GM18526 (cell line): Measurements from ENCODE around the gene PLA2G2C.

Source experiments
- POLR2A ChIP-seq: IDR thresholded peaks from 3 replicates; pipeline ENCODE4 v1.6.1; 2011; ENCODE audit not compliant: insufficient read length; ENCODE audit errors: extremely low read depth

Gene PLA2G2C

DNA sequence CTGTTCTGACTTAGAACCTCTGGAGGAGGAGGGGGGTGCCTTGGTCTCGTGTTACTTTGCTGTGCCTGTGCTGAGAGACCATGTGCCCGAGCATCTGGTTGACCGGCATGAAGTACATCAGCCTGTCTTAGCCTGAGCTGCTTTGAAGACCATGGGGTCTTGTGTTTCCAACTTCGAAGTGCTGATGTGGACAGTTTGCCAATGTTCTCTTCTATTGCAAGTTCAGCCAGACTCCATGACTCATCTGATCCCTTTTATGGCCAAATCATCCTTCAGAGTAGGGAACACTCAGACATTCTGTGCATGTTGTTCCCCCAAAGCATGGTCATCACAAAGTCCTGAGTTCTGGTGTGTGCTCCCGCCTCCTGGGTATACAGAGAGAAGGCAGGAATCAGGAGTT lies 6.0 kb upstream of the PLA2G2C start:
- TF ChIP-seq POLR2A: no peak

DNA sequence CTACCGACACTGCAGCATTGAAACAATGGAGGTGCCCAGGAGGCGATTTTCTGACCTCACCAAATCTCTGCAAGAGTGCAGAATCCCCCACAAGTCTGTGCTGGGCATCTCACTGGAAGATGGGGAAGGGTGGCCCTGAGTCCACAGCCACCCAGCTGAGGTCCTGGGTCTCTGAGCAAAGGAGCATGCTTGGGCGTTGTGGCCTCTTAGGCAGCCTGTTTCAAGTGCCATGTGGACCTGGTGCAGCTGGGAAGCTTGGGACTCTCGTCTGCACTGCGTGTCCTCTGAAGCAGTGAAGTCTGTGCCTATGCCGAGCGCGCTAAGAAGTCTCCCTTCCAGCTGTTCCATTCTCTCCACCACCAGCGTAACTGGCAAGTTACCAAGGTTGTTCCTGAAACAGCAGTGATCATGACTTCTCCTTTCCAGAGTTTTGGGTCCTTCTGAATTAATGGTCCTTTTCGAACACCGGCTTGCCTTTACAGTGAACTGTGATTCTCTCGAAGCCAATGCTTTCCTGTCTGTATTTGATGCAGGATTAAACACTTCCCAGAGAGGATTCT lies 5.0 kb upstream of the PLA2G2C start:
- TF ChIP-seq POLR2A: no peak

DNA sequence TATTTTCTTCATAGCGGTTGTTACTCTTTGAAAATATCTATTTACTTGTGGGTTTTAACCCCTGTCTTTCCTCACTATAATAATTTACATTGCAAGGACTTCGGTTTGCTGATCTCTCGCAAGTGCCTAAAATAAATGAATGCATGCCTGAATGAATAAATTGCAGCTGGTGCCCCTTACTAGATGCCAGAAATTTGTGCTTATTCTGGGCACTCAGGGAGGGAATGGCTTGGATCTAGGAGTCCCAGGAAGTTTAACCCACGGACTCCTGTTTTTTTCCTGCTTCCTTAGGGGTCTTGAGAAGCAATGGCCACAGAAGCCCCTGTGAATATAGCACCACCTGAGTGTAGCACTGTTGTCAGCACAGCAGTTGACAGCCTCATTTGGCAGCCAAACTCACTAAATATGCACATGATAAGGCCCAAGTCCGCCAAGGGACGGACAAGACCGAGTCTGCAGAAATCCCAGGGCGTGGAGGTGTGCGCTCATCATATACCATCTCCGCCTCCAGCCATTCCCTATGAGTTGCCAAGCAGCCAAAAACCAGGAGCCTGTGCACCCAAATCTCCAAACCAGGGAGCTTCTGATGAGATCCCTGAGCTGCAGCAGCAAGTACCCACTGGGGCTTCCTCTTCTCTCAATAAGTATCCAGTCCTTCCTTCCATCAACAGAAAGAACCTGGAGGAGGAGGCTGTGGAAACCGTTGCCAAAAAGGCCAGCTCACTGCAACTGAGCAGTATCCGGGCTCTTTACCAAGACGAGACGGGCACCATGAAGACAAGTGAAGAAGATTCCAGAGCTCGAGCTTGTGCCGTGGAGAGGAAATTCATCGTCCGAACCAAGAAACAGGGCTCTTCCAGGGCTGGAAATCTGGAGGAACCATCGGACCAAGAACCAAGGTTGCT lies 4.2 kb upstream of the PLA2G2C start:
- no peak for TF ChIP-seq POLR2A

DNA sequence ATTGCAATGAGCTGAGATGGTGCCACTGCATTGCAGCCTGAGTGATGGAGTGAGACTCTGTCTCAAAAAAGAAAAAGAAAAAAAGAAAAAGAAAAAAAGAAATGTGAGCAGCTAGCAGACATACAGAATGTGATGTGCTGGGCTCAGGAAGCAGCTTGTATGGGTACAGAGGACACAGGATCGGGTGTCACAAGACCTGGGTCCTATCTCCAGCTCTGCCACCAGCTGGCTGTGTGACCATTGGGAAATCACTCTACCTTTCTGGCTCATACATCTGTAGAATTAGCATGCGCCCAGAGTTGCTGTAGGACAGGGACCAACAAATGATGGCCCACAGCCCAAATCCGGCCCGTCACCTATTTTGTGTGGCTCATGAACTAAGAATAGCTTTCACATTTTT lies 3.3 kb upstream of the PLA2G2C start:
- no peak for TF ChIP-seq POLR2A

DNA sequence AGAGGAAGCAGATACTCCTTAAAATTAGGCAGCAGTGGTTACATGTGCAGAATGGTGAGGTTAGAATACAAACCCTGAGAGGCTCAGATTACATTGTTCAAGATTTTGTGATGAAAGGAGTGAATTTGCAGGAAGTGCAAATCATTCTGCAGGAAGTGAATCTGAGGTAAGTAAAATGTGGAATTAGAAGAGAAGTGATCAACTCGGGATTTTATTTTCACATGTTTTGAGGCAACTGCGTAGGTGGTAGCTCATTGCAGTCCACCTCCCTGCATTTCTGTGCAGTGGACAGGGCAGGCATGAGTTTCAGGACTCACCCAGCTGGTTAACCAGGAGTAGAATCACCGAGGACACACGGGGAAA lies 2.1 kb upstream of the PLA2G2C start:
- no peak for TF ChIP-seq POLR2A

DNA sequence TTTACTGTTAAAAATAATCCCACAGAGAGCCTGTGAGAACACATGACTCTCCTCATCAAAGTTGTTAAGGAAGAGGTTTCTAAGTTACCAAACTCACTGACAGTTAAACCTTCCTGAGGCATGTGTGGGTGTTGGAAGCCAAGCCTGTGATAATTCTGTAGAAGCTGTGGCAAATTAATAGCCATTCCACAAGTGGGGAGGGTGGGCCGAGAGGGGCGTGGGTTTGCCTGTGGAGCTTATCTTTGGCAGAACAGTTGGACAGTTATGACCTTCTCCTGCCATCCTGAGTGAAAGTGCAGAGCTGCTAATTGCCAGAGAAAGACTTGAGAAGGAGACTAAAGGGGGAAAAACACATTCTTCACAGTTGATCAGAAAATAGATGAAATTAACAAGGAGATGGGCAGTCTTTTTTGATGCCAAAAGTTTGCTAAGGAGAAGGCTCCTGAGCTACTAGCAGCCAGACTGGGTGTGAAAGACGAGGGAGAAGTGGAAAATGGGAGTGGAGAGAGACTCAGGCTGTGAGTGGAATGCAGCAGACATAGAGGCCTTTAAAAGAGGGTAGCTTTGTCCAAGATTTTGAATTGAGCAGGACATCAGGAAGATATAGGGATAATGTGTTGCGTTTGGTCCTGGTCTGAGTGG lies 1.6 kb upstream of the PLA2G2C start:
- TF ChIP-seq POLR2A: no peak

DNA sequence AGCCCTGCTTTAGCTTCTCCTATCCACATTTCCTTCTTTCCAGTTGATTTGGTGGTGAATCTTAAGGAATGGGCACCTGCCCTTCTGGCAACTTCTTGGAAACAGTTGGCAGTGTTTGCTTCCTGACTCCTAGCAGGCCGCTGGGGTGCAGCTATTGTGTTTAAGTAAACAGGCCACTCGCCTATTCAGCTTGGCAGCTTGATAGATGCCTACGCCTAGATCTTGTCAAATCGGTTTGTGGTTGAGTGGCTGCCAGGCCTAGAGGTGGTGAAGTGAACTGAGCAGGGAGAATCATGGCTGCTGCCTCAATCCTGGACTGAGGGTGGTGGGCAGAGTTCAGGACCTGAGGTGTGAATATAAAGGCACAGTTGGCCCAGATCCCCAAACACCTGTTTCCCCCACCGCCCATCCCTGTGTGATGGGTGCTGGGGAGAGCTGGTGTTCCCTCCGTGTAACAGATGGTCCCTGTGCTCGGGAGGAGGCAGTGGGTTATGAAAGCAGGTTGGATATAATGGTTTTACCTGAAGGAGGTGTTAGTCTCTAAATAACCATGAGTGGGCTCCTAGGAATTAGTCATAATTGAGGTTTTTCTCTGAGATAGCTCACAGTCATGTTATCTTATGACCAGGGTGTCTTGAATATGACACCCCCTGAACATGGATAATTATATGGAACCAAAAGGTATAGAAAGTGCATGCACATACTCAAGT lies 940 bp upstream of the PLA2G2C start:
- TF ChIP-seq POLR2A: no peak

DNA sequence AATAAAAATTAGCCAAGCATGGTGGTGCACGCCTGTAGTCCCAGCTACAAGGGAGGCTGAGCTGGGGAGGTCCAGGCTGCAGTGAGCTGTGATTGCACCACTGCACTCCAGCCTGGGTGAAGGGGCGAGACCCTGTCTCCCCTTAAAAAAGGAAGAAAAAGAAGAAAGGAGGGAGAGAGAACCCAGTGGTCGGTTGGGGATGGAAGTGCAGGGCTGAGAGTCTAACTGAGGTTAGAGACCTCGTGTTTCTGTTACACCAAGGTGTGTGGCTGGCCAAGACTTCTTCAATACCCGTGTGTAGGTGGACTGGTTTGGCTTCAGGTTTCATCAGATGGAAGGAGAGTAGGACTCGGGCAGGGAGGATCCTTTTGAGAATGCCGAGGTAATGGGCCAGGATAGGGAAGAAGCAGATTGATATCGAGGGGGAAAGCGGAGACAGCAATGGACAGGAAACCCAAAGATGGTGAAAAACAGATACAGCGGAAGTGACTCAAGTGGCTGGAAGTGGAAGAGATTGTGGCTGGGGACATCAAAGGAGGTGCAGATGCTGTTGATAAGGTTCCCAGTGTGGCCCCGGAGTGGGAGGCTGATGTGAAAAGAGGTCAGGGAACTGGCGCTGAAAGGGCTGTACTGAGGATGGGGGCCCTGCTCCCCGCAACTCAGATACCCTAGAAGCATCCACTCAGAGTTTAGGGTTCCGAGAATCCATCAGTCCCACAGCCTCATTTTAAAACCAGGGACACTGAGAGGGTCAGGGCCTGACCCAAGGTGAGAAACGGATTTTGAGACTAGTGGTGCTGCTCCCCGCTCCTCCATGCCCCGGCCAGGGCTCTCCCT lies 1.1 kb downstream of the PLA2G2C start:
- TF ChIP-seq POLR2A: no peak

DNA sequence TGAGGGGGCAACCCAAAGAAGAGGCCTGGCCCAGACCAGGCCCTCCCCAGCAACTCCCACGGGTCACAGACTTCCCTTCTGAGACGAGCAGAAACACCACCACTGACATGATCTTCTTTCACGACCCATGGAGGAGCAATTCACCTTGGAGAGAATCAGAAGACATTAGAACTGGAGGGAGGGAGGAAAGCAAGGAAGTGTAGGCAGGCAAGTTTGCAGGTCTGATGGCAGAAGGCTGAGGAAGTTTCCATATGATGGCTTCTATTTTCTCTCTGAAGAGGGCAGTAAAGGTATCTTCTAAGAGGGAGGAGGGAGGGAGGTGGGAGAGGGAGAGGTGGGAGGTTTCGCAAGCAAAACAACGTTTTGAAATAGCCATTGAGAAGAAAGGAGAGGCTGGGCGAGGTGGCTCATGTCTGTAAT lies 1.8 kb downstream of the PLA2G2C start:
- TF ChIP-seq POLR2A: no peak

DNA sequence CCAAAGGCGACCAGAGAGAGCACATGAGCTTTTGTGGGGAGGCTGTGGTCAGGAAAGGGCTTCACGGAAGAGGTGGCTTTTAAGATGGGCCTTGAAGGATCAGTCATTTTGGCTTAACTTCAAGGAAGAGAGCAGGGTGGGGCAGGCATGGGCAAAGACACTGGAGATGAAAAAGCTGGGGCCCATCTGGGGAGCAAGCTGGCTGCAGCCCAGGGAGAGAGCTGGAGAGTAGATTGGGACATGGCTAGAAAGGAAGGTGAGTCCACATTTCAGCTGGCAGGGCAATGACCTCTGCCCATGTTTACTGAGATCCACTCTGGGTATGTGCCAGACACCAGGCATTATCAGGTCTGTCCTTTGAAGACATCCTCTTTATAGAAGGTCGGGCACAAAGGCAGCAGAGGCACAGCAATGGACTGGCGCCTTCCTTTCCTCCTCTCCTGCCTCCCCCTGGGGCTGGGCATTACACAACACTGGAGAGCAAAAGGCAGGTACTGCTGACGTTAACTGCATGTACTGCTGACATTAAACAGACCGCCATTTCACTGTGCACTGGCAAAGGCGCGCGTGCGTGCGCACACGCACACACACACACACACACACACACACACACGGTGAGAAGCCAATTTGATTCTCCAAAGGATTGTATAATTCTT lies 2.6 kb downstream of the PLA2G2C start:
- TF ChIP-seq POLR2A: no peak

DNA sequence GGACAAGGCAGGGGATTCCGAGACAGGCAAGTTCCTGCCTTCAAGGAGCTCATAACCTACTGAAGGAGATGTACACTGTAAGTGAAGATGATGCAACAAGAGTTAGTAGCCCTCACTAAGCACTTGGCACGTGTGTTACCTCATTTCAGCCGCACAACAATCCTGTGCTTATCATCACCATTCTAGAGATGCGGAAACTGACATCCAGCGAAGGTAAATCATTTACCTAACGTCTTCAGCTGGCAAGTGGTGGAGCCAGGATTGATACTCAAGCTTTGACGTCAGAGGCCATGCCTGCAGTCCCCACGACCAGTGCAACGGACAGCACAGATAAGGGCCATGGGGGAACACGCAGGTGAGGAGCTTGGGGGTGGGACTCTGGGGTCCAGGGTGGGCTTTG lies 3.3 kb downstream of the PLA2G2C start:
- TF ChIP-seq POLR2A: no peak

DNA sequence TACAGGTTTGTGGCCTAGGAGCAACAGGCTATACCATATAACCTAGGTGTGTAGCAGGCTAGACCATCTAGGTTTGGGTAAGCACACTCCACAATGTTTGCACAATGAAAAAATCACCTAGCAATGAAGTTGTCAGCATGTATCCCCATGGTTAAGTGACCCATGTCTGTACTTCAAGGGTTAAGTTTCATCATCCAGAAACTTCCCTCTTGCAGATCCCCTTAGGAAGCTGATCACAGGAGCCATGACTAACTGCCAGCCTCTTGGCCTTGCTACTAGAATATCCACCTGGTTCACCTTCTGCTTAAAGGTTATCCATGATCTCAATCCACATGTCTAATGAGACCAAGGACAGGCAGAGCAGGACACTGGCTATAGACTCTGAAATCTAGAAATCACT lies 3.9 kb downstream of the PLA2G2C start:
- no peak for TF ChIP-seq POLR2A

DNA sequence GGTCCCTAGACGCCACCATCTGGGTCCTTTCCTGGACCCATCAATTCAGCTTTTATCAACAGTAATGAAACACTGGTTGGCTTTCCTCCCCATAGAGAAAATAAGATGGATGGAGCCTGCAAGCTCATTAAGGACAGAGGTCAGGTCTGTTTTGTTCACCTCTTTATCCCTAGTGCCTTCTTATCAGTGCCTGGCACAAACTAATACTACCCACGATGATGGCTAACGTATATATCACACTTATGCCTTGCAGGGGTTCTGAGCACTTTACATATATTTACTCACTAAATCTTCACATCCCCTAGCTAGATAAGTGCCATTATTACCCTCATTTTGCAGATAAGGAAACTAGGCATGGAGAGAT lies 5.5 kb downstream of the PLA2G2C start:
- no peak for TF ChIP-seq POLR2A

DNA sequence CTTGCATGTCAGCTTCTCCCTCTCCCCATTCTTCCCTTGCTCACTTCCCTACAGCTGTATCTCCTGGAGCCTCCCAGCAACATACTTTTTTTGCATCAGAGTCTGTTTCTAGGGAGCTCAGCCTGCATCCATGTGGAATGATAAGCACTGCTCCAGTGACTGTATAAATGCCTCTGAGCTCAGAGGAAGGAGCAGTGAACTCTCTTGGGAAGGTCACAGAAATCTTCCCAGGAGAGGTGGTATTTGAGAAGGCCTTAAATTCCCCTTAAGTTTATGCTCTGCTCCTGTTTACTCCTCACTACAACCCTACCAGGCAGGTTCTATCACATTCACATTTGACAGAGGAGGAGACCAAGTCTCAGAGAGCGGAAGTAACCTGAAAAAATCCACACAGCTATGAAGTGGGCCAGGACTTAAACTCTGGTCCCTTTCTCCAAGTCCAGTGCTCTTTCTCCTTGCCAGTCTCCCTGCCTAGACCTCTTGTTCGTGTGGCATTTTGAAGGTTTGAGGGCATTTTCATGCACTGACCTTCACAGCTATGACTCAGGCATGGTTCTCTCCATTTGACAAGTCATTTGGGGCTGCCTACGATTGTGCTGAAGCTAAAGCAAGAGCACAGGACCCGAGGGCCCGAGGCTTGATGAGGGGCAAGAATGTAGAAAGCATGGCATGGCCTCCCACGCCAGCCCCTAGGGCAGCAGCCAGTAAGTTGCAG lies 6.0 kb downstream of the PLA2G2C start:
- no peak for TF ChIP-seq POLR2A
